ENCODE results near the gene DOCK1. TPM values are rescaled to one million over a fixed set of nuclear protein-coding genes. Genes with fewer than 3 reads are reported as not detected.

DOCK1 gene
- polyA plus RNA-seq, 6 donors from 2014 or later: not detected

DNA sequence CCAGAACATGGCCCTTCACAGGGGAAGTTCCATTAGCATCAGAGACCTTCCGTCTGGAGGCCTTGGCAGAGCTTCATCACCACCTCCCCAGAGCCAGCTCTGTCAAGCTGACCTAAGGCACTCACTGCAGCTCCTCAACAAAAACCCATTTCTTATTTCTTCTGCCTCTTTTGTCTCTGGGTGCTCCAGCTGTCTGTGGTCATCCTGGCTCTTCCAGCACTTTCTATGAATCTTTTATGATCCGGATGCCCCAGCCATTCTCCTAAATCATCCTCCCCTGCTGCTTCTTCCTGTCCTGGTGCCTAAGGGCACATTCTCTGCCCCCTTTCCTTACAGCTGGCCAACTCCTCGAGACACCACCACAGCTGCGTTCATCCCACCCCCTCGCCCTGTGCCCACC is 462.9 kb downstream of the DOCK1 start:
- DNase-seq (no peak), ATAC-seq (ENCODE audit: low read depth in 2 of 2) (no peak)
- no peaks in the 10 kb centered on the region for H3K9me3 Mint-ChIP-seq
- no peaks in the 10 kb centered on the region for H3K4me1 Mint-ChIP-seq
- no peaks in the 10 kb centered on the region for H3K36me3 Mint-ChIP-seq
- no peak overlapping the region for H3K27ac Mint-ChIP-seq
- peaks cover 0 to 5% (median 0%) of the 10 kb centered on the region in 3 donors for H3K27me3 Mint-ChIP-seq
- no peak overlapping the region for H3K4me3 Mint-ChIP-seq

- Mint-ChIP-seq H3K4me1 (no peaks in the 10 kb centered on the region), H3K9me3 (peaks cover 0 to 2% (median 0%) of the 10 kb centered on the region in 7 donors), H3K36me3 (no peaks in the 10 kb centered on the region), H3K27ac (no peak overlapping the region), H3K4me3 (no peak overlapping the region), H3K27me3 (peaks cover 0 to 5% (median 0%) of the 10 kb centered on the region in 3 donors)
- DNase-seq (no peak), ATAC-seq (ENCODE audit: low read depth in 2 of 2) (no peak)
These were observed 463.7 kb downstream of the DOCK1 start for GRCh38 chr10:127368929-127369328.

DNA sequence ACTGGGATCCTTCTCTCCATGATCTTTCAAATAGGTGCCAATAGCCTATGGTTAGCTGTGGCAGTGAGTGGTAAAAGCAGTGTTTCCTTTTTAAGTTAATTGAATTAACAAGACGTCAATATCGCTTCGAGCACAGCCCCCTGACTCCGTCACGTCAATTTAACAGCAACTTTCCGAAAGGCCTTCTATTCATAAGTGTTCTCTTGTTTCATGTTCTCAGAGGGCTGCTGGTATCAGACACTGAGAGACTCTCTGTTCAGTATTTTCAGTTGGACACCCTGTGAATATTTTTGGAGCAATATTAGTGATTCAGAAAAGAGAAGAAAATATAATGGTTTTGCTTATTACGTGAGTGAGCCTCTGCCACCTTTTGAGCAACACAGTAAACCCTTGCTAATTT is 465.4 kb downstream of the DOCK1 start:
- Mint-ChIP-seq H3K4me3 (no peak overlapping the region), H3K9me3 (peaks cover 0 to 2% (median 0%) of the 10 kb centered on the region in 7 donors)

DNA sequence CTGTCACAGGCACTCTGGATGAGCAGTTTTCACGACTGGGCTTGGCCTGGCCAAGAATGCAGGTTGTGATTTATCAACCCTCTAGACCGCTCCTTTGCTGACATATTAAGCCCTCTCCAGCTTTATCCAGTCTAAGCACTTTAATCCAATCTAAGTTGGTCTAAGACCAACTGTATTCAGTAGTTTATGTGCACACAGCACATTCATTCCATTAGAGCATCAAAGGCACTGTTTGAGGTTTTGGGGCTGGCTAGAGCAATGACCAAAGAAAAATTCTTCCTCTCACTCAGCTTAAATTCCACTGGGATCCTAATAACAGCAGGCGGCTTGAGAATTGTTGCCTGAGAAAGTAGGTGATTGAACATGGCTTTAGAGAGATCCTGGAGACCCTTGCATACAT is 467.1 kb downstream of the DOCK1 start:
- Mint-ChIP-seq H3K4me3 (no peak overlapping the region), H3K36me3 (no peaks in the 10 kb centered on the region), H3K27me3 (no peaks in the 10 kb centered on the region), H3K9me3 (peaks cover 0 to 2% (median 0%) of the 10 kb centered on the region in 7 donors), H3K27ac (no peak overlapping the region), H3K4me1 (no peaks in the 10 kb centered on the region)
- ATAC-seq (ENCODE audit: low read depth in 2 of 2): no peak
- DNase-seq: no peak

More for the DNA sequence above, 465.4 kb downstream of the DOCK1 start:
- no peak for ATAC-seq (ENCODE audit: low read depth in 2 of 2)
- no peak overlapping the region for H3K27ac Mint-ChIP-seq
- no peak for DNase-seq
- no peaks in the 10 kb centered on the region for H3K36me3 Mint-ChIP-seq
- H3K4me1 Mint-ChIP-seq: no peaks in the 10 kb centered on the region
- H3K27me3 Mint-ChIP-seq: peaks cover 0 to 5% (median 0%) of the 10 kb centered on the region in 3 donors

DNA sequence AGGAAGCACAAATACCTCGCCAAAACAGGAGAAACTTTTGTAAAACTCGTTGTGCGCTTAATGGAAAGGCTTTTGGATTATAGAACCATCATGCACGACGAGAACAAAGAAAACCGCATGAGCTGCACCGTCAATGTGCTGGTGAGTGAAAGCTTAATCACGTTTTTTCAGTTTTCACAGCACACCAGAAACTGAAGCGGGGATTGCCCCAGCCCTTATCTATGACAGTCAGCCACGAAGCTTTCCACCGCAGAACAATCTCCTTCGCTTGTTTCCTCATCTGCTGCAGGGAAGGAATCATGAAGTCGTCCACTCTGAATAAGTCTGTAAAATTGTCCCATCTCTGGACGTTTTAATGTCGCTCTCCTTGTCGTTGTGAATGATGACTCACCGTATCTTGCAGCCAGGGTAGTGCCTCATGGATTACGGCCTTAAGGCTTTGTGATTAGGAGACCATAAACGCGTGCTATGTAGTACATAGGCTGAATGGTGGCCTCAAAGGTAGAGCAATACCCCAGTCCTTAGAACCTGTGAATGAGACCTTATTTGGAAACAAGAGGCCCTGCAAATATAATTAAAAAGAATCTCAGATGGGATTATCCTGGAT is 468.9 kb downstream of the DOCK1 start:
- Mint-ChIP-seq H3K9me3 (peaks cover 0 to 2% (median 0%) of the 10 kb centered on the region in 7 donors), H3K4me3 (peak overlapping the region in 1 of 8 donors; percentile 64), H3K27me3 (no peaks in the 10 kb centered on the region), H3K27ac (no peak overlapping the region), H3K4me1 (no peaks in the 10 kb centered on the region), H3K36me3 (no peaks in the 10 kb centered on the region)
- DNase-seq (no peak), ATAC-seq (ENCODE audit: low read depth in 2 of 2) (no peak)

GRCh38 chr10:127374901-127375300 is 469.7 kb downstream of the DOCK1 start:
- ATAC-seq (ENCODE audit: low read depth in 2 of 2) (no peak), DNase-seq (no peak)
- no peaks in the 10 kb centered on the region for H3K27me3 Mint-ChIP-seq
- H3K4me3 Mint-ChIP-seq: no peak overlapping the region
- no peaks in the 10 kb centered on the region for H3K4me1 Mint-ChIP-seq
- H3K27ac Mint-ChIP-seq: no peak overlapping the region
- peaks cover 0 to 2% (median 0%) of the 10 kb centered on the region in 7 donors for H3K9me3 Mint-ChIP-seq
- H3K36me3 Mint-ChIP-seq: no peaks in the 10 kb centered on the region

- Mint-ChIP-seq H3K4me3 (no peak overlapping the region), H3K4me1 (no peaks in the 10 kb centered on the region), H3K27ac (no peak overlapping the region), H3K36me3 (no peaks in the 10 kb centered on the region), H3K27me3 (no peaks in the 10 kb centered on the region), H3K9me3 (peaks cover 0 to 2% (median 0%) of the 10 kb centered on the region in 7 donors)
- no peak for DNase-seq
- ATAC-seq (ENCODE audit: low read depth in 2 of 2): no peak
These were observed 470.2 kb downstream of the DOCK1 start for GRCh38 chr10:127375461-127375860.

- H3K27ac Mint-ChIP-seq: no peak overlapping the region
- DNase-seq: no peak
- H3K4me3 Mint-ChIP-seq: no peak overlapping the region
These were observed 470.8 kb downstream of the DOCK1 start for GRCh38 chr10:127376071-127376470.

GRCh38 chr10:127378628-127379027 is 473.4 kb downstream of the DOCK1 start:
- H3K4me3 Mint-ChIP-seq: no peak overlapping the region
- no peak overlapping the region for H3K27ac Mint-ChIP-seq
- no peaks in the 10 kb centered on the region for H3K4me1 Mint-ChIP-seq
- ATAC-seq (ENCODE audit: low read depth in 2 of 2): no peak
- no peaks in the 10 kb centered on the region for H3K36me3 Mint-ChIP-seq
- no peak for DNase-seq
- H3K9me3 Mint-ChIP-seq: peaks cover 0 to under 1% (median 0%) of the 10 kb centered on the region in 7 donors
- no peaks in the 10 kb centered on the region for H3K27me3 Mint-ChIP-seq

More at GRCh38 chr10:127376071-127376470, 470.8 kb downstream of the DOCK1 start:
- H3K4me1 Mint-ChIP-seq: no peaks in the 10 kb centered on the region
- no peaks in the 10 kb centered on the region for H3K36me3 Mint-ChIP-seq
- H3K9me3 Mint-ChIP-seq: peaks cover 0 to 2% (median 0%) of the 10 kb centered on the region in 7 donors
- no peak for ATAC-seq (ENCODE audit: low read depth in 2 of 2)
- no peaks in the 10 kb centered on the region for H3K27me3 Mint-ChIP-seq

GRCh38 chr10:127384532-127384931 is 479.3 kb downstream of the DOCK1 start:
- no peak overlapping the region for H3K27ac Mint-ChIP-seq
- DNase-seq: no peak
- H3K4me1 Mint-ChIP-seq: no peaks in the 10 kb centered on the region
- ATAC-seq (ENCODE audit: low read depth in 2 of 2): no peak
- H3K4me3 Mint-ChIP-seq: peak overlapping the region in 1 of 8 donors; percentile 56
- H3K36me3 Mint-ChIP-seq: no peaks in the 10 kb centered on the region
- peaks cover 0 to 3% (median 0%) of the 10 kb centered on the region in 7 donors for H3K9me3 Mint-ChIP-seq
- peaks cover 0 to 4% (median 0%) of the 10 kb centered on the region in 3 donors for H3K27me3 Mint-ChIP-seq

- Mint-ChIP-seq H3K27me3 (peaks cover 0 to 4% (median 0%) of the 10 kb centered on the region in 3 donors), H3K4me1 (no peaks in the 10 kb centered on the region), H3K27ac (no peak overlapping the region), H3K4me3 (no peak overlapping the region), H3K36me3 (no peaks in the 10 kb centered on the region), H3K9me3 (peaks cover 0 to 3% (median 0%) of the 10 kb centered on the region in 7 donors)
- DNase-seq (no peak), ATAC-seq (ENCODE audit: low read depth in 2 of 2) (no peak)
These were observed 479.8 kb downstream of the DOCK1 start for GRCh38 chr10:127385066-127385465.

DNA sequence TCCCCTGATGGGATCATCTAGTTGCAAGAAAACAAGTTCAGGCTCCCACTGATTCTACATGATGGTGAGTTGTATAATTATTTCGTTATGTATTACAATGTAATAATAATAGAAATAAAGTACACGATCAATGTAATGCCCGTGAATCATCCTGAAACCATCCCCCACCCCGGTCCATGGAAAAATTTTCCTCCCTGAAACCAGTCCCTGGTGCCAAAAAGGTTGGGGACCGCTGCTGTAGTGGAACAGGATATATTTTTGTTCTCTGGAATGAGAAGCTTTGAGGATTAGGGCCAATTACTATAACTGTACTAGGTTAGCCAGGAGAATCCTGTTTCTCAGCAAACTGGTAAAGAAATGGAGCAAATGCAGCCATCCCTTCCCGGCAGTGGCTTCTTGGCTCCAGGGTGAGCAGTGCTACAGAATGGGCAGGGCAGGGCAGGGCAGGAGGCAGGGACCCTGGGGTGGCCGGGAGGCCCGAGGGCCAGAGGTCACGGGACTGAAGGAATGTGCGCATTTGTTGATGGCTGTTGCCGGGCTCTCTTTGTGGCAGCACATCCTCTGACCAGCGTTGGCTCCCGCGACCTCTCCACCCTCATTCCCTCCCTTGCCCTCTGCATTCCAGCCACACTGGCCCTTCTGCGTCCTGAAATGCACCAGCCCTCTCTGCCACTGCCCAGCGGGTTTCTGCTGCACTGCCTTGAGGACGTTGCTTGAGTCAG is 481.5 kb downstream of the DOCK1 start:
- peaks cover 0 to 3% (median 0%) of the 10 kb centered on the region in 7 donors for H3K9me3 Mint-ChIP-seq
- no peaks in the 10 kb centered on the region for H3K4me1 Mint-ChIP-seq
- H3K4me3 Mint-ChIP-seq: no peak overlapping the region
- ATAC-seq (ENCODE audit: low read depth in 2 of 2) (no peak), DNase-seq (no peak)
- H3K27ac Mint-ChIP-seq: no peak overlapping the region
- H3K36me3 Mint-ChIP-seq: no peaks in the 10 kb centered on the region
- H3K27me3 Mint-ChIP-seq: peaks cover 0 to 4% (median 0%) of the 10 kb centered on the region in 3 donors

DNA sequence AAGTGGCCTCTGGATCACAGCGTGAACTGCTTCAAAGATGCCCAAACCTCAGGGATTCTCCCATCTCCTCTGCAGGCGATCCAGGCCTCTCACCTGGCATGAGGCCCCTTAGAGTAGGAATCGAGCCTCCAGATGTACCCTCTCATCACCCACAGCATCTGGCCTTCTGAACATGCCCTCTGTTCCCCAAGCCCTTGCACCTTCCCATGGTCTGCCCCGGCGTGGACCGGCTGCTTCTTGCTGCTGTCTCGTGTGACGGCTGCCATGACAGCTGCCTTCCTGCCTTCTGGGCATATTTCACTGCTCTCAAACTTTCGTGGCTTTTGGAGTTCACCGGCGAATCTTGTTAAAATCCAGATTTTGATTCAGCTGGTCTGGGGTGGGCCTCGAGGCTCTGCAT is 486.6 kb downstream of the DOCK1 start:
- Mint-ChIP-seq H3K27me3 (peaks cover 0 to 4% (median 0%) of the 10 kb centered on the region in 3 donors), H3K9me3 (peaks cover 0 to 2% (median 0%) of the 10 kb centered on the region in 7 donors), H3K4me3 (no peak overlapping the region), H3K4me1 (no peaks in the 10 kb centered on the region), H3K27ac (no peak overlapping the region), H3K36me3 (no peaks in the 10 kb centered on the region)
- ATAC-seq (ENCODE audit: low read depth in 2 of 2): no peak
- no peak for DNase-seq

Measured in naive B cell (primary cell).